ENCODE results near the gene METTL21A.
"Not testable (repeated sequence)": the region's sequence is repeated elsewhere in the genome, so short reads cannot be mapped to it uniquely, and the experiment has no call there.

METTL21A gene

DNA sequence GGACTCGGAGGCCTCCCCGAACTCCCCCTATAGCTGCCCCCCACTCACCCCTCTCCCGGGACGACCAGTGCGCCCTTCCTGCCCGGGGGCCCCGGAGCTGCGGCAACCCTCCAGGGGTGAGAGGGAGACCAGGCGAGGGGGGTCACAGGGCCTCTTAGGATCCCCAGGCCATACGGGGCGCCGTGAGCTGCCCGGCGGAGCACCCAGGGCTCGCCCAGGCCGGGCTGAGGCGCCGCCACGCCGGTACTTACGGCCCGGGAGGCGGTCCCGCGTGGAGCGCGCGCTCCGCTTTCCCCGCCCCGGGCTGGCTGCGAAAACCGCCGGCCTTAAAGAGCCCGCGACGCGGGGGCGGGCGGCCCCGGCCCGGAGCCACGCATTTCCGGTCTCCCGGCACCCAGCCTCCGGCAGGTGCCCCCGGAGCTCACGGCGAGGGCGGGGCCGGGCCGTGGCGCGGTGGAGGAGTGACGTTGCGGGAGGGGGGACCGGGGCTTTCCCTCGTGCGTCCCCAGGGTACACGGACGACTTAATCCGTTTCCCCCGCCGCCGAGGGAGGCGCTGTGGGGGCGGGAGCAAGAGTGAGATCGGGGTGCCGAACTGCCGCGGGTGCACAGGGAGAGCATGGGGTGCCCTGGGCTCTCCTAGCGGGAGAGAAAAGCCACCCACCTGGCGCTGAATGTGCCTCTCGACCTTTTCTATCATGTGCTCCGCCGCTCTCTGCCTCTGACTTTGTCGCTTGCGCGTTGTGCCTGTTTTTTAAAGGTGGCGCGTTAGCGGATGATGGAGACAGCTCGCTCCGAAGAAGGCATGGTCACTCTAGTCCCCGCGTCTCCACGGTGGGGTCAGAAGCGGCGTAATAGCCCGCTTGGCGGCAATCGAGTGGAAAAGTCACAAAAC is at the start of gene METTL21A:
Gene METTL21A (minus strand): TSS at position 381 of the 894 bp plus-strand sequence. CDS start 1,019 bp downstream, outside the sequence.
- peak; percentile 85 for DNase-seq

DNA sequence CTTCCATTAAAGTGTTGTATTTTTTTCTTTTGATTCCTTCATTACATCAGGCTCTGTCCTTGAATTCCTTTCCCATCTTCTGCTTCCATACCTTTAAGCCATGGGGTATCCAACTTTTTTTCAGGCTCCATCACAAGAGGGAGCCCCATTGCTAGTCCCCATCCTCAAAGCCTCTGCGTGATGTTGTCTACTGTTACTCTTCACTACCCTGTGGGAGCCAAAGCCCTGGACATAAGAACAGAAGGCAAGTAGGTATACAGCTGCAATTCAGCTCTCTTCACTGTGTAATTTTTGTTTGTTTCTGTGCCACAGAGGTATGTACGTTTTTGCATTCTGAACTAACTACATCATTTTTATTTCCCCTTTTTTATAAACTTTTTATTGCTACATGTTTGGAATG is 49.6 kb upstream of the METTL21A start:
- no peak for DNase-seq

DNA sequence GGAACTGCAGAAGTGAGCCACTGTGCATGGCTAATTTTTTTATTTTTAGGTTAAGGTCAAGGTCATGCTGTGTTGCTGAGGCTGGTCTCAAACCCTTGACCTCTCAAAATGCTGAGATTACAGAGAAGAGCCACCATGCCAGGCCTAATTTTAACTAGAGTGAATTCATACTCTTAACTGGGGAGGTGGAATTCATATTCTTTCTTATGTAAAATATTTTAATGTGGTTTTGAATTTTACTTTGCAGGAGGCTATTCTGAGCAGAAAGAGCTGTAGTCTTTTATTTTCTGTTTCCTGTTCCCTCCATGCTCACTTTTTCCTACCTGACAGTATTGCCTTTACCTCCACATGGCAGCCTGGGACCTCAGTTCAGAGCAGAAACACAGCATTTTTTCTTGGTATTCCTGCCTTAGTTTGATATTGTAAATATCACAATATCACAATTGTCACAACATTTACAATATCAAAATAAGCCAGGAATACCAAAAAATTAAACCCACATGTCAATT is 49.1 kb upstream of the METTL21A start:
- no peak for DNase-seq

DNA sequence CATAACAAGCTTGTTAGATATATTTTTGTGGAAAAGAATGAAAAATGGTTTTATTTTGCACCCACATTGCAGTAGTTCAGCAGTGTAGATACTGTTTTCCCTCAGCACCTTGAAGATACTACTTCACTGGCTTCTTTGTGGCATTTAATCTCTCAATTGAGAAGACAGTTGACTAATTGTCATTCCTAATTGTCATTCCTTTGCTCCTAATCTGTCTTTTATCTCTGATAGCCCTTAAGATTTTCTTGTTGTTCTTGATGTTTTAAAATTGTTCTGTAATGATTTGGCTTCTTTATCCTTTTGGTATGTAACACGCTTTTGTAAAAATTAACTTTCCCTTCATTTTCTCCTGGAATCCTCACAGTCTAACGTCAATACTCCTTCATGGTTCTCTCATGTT is 48.2 kb upstream of the METTL21A start:
- DNase-seq, result no peak

DNA sequence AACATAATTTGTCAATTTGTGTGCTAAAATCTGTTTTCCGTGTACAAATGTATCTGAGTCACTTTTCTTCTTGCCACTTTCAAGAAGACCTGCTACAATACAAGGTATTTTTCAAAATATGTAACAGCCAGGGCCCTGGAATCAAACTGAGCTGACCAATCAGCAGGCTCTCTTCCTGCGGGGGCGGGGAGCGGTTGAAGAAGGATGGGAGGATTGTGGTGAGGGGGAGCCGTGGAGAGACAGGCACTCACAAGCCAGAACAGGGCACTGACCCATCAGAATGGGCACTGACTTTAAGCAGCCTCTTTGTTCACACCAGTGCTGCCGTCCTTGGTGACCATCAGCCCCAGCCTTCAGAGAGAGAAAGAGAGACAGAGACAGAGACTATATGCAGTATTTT is 45.7 kb upstream of the METTL21A start:
- no peak for DNase-seq

DNA sequence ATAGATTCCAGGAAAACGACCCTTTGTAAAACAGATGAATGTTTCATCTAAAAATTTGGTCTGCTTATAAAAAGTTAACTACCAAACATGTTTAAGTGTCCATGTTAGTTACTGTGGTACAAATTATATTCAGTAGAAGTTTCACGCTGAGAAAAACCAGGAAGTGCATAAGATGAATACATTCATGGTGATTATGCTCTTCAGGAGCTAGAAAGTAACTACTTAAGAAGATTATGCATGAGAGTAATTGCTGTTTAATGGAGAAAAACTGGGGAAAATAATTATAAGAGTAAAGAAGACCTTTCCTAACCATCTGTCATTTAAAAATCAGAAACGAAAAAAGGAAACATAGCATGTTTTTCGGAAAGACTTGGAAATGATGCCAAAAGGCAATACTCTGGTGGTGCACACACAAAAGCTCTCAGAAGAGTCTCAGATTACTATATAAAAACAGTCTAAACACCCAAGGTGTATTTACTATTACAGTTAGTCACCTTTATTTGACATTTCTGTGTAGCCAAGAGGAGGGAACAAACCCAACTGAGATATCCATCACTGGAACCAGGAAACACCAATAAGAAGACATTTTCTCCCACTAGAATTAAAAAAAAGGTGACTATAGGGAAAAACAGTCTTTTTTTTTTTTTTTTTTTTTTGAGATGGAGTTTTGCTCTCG is 38.8 kb upstream of the METTL21A start:
- no peak for DNase-seq

DNA sequence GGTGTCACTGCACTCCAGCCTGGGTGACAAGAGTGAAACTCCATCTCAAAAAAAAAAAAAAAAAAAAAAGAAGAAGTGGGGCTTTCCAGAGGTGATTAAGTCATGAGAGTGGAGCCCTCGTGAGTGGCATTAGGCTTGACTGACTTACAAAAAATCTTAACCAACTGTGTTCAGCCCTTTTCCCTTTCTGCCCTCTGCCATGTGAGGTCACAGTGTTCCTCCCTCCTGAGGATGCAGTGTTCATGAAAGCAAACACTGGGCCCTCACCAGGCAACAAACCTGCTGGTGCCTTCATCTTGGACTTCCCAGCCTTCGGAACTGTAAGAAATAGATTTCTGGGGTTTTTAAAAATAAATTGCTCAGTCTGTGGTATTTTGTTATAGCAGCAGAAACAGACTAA is 37.0 kb upstream of the METTL21A start:
- DNase-seq, result no peak

DNA sequence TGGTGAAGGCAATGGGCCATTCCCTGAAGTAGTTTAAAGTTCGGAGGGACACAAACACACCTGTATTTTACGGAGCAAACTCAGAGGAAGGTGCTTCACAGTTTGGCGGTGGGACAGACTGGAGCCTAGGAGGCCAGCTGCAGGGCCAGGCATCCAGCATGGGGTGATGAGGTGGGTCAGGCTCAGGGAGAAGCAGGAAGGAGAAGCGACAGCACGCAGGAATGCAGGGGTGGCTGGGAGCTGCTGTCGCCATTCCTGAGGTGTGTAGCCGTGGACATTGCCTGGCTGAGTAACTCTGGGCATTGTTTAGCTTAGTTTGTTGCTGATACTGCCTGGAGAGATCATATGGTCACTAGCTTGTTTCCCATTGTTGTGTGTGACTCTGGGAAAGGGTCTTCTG is 35.8 kb upstream of the METTL21A start:
- DNase-seq, result no peak

DNA sequence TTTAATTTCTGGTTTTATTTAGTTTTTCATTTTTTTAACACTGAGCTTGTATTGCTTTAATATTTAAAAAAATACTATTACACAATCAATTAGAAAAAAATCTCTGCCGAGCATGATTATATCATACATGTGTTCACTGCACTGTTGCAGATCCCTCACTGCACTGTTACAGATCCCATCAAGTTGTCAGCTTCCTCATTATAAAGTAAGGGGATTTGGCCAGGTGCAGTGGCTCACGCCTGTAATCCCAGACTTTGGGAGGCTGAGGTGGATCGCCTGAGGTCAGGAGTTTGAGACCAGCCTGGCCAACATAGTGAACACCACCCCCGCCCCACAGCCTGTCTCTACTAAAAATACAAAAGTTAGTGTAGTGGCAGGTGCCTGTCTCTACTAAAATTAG is 33.0 kb upstream of the METTL21A start:
- no peak for DNase-seq

DNA sequence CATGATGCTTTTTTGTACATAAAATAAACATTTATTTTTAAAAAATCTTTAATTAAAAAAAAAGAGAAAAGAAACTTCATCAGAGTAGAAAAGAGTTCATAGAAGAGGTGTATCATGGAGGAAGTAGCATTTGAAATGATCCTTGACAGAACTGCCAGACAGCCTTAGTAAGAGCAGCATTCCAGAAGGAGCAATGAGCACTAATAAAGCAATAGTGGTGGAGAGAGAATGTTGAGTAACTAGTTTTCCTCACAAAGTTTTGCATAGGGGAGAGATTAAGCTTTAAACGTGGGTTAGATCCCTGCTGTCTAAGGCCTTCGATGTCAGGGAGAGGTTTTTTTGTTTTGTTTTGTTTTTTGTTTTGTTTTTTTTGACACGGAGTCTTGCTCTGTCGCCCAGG is 29.8 kb upstream of the METTL21A start:
- DNase-seq, result no peak

DNA sequence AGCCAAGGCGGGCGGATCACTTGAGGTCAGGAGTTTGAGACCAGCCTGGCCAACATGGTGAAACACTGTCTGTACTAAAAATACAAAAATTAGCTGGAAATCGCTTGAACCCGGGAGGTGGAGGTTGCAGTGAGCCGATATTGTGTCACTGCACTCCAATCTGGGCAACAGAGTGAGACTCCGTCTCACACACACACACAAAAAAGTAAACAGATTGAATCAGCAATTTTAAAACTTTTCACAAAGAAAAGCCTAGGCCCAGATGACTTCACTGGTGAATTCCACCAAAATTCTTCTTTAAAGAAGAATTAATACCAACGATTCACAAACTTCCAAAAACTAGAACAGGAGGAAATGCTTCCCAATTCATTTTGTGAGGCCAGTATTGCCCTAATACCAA is 21.4 kb upstream of the METTL21A start:
- DNase-seq, result not testable (repeated sequence)

DNA sequence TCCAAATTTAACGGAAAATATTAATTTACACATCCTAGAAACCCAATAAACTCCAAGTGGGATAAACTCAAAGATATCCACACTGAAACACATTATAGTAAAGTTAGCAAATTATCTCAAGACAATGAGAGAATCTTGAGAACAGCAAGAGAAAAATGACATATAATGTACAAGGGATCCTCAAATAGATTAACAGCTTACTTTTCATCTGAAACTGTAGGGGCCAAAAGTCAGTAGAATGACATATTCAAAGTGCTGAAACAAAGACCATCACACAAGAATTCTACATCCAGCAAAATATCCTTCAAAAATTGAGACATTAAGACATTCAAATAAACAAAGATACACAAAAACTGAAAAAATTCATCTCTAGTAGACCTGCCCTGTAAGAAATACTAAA is 18.7 kb upstream of the METTL21A start:
- no peak for DNase-seq

DNA sequence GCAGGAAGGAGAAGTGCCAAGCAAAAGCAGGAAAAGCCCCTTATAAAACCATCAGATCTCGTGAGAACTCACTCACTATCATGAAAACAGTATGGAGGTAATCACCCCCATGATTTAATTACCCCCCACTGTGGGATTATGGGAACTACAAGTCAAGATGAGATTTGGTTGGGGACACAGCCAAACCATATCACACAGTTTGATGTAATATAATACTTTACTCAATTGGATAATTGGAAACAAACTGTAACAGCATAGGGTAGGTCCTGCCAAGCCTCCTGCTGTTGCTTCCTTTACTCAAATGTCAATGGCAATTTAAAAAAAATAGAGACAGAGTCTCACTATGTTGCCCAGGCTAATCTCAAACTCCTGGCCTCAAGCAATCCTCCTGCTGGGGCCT is 15.5 kb upstream of the METTL21A start:
- no peak for DNase-seq

DNA sequence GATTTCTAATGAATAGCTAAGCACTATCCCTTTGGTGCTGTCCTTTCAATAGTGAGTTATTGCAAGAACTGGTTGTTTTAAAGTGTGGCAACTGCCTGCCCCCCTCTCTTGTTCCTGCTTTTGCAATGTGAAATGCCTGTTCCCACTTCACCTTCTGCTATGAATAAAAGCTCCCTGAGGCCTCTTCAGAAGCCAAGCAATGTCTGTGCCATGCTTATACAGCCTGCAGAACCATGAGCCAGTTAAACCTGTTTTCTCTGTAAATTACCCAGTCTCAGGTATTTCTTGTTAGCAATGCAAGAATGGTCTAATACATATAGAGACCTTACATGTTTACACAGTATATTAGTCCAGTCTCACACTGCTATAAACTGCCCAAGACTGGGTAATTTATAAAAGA is 15.0 kb upstream of the METTL21A start:
- no peak for DNase-seq

DNA sequence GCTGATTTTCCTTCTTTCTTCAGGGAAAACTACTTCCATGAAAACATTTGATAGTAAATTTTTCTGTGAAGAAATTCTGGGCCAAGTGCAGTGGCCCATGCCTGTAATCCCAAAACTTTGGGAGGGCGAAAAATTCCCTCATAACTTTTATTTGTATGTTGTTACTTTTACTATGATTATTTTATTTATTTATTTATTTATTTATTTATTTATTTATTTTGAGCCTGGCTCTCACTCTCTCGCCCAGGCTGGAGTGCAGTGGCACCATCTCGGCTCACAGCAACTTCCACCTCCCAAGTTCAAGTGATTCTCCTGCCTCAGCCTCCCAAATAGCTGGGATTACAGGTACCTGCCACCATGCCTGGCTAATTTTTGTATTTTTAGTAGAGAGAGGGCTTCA is 14.1 kb upstream of the METTL21A start:
- DNase-seq, result not testable (repeated sequence)

DNA sequence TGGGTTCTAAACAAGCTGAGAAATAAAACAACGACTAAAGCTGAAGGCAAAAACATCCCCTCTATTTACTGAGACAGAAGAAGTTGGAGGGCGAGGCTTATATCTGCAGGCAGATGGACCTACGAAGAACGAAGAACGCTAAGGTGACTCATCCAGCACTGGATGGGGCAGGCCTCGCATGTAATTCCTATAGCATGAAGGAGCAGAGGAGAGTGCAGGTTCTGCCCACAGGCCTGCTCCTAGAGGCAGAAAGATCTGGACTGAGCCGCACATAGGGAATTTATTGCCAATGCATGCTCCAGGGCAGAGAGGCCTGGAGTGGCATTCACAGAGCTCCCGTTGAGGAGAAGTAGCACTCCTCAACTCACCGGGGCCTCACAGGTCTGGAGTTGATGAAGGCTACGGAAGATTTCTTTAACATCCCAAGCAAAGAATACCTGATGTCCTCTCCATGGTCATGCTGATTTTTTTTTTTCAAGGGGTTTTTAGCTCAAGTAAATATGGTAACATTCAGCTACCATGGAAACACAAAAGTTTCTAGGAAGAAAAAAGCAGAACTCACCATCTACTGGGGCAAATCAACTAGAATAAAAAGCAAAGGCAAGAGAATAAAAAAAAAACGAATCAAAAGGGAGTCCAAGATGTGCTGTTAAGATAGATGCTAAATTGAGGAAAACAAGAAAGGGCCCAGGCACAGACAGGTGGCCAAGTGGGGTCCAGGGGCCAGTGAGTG is 10.4 kb upstream of the METTL21A start:
- DNase-seq, result no peak

DNA sequence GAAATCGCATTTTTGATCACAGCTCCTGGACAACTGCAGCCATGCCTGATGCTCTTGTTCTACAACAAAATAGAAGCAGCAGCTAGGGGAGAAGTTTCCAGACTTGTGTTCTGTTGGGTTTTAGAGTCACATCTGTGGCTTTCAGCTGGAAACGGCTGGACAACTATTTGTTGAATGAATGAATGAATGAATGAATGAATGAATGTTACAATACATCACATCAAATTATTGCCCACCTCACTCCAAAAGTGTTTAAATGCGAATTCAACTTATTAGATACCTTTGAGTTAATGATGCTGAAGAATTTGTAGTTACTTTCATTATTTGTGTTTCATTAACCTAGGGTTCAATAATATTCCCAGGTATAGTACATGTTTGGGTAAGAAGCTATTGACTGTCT is 8.5 kb upstream of the METTL21A start:
- DNase-seq, result no peak

DNA sequence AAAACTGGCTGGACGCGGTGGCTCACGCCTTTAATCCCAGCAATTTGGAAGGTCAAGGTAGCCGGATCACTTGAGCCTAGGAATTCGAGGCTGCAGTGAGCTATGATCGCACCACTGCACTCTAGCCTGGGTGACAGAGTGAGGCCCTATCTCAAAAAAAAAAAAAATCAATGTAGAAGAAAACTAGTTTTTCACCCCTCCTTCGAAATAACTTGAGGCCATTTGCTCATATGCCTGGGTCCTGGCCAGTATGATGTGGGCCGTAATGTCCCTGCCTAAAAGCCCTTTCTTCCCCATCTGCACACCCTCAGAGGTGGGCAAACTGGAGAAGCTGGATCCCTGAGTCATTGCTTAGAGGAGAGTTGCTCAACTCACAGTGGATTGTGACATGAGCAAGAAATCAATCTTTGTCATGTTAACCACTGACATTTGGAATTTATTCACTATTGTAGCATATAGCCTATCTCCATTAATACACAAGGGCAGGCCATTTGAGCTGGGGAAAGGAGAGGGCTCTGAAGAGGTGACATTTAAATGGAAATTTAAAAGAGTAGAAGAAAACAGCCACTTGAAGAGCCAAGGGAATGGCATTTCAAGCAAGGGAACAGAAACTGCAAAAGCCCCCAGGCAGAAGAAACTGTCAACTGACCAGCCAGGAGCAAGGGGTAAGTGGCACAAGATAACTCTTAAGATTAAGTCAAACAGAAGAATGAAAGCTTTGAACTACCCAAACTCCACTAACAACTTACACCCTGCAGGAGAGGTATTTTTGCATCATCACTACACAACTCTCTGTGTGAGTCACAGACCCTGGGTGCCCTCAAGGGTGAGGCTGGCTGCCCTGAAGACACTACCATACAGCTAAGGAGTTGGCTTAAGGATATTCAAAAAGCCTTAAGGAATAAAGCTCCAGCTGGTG is 7.6 kb upstream of the METTL21A start:
- DNase-seq, result no peak

DNA sequence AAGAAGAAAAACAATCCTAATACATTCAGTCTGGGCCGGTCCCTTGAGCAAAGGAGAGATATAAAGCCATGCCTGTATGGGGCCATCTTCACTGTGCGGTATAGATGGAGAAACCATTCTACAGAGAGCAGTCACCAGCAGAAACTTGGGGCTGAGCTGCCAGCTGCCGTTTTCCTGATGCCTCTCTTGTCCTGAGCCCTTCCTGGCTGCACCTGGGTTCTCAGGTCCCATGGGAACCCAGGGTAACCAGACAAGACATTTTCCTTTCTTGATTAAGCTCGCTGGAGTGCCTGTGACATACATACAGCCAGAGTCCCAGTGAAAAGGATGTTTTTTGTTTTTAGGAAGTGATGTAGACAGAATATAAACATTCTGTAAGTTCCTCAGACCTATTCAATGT is 5.3 kb upstream of the METTL21A start:
- no peak for DNase-seq

DNA sequence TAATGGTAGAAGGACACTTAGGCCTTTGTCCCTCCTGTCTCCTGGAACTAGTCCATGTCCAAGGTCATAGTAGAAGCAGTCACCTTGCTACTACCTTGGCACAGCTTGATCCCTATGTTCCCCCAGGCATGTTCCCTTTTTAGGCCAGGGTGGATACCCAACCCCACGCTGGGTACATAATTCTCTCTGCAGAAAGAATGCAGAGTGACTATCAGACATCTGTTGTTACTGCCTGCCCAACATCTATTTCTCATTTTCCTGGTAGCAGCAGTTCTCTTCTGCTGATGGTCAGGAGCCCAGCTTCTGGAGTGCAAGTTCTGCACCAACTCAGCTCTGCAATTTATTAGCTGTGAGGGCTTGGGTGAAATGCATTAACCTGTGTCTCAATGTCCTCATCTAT is 4.4 kb upstream of the METTL21A start:
- no peak for DNase-seq

DNA sequence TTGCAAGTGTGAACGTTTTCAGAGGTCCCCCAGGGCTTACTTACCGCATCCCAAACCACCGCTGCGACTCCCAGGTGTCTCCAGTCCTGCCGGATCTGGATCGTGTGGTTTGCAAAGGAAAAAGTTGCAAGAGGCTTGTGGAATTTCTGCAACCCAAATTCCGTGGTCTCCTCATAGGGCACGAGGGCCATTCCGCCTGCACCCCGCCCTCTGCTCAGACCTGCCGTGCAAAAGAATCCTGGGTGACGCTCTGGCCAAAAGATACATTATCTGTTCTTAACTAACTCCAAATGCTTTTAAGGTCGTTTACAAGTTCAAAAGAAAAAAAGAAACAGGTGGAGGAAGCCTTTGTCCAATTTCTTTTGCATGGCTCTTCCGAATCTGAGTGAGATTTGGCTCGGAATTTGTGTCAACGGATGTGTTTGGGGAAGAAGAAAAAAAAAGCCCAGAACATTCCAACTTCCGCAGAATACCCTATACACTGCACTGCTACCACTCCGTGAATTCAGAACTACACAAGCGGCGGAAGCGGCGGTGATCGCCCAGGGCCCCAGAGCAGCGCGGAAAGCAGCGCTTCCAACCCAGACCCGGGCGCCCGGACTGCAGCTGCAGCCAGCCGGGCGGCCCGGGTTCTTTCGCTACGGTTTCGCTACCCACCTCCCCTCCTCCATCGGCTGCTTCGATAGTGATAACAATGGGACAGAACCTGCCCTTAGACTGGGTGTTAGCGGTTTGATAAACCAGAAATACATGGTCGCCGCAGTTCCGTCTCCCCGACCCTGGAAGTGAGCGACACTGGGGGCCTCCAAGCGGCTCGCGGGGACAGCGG is 795 bp downstream of the METTL21A start:
- peak; percentile 40 for DNase-seq

All from SHP77 treated with DMSO at 0.1 percent for 48 hours (cell line).